Measurements from ENCODE around the gene LIMS2. TPM values are rescaled to one million over a fixed set of nuclear protein-coding genes. Genes with fewer than 3 reads are reported as not detected.
A peak's percentile ranks its signal among the peaks of the same experiment; 100 is the strongest.

Gene LIMS2
- total and polyA plus RNA-seq, 2 of the 8 experiments (the other 6 are each of a cell fraction or from before 2014, with no cell fraction given) = 3.3 to 4.8 TPM

DNA sequence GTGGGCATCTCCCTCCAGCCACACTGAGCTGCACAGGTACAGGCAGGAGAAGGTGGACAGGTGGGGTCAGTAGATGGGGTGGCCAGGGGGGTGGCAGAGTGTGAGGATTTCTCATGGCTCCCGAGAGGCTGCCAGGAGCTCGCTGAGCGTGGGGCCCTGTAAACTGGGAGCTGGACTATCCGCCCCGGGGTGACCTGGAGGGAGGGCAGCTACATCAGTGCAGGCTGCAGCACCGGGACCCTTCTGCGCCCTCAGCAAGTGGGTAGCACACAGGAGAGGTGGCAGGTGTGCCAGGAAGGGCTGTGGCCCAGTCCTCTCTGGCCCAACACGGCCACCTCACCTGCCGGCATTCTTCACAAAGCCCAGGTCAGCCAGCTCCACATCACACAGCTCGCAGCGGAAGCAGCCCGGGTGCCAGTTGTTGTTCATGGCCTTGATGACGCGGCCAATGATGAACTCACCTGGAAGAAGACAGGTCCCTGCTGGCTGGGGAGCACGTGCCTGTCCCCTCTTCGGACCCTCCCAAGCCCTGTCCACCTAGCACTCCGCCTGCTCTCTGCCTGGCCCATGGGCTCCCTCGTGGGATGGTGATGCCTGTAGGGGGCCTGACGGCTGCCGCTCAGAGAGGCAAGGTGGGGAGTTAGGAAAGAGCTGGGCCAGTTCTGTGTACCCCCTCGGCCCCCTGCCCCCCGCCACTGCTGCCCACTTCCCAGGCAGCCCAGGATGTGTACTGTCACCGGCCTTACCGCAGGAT is 21.1 kb downstream of the LIMS2 start:
- no peak overlapping the region for H4K5ac ChIP-seq (ENCODE audit: insufficient read length, low read depth, low read length)
- TF ChIP-seq CBX5 (IDR thresholded peaks at IDR 0.05; ENCODE audit: low read depth, low read length) (no peak), CEBPB (IDR thresholded peaks at IDR 0.05; ENCODE audit: low read depth, low read length) (no peak), CBX8 (IDR thresholded peaks at IDR 0.05; ENCODE audit: borderline replicate concordance, low read depth, low read length) (no peak), SP4 (IDR thresholded peaks at IDR 0.05; ENCODE audit: low read length) (no peak), SIN3A (conservative IDR thresholded peaks at IDR 0.05 in 1 of 2, IDR thresholded peaks at IDR 0.05 in 1 of 2; ENCODE audit: low read depth in 1 of 2, low read length in 2 of 2) (no peak), JUND (IDR thresholded peaks at IDR 0.05; ENCODE audit: low read length) (no peak), CHD1 (IDR thresholded peaks at IDR 0.05; ENCODE audit: low read depth, low read length) (no peak), SRF (IDR thresholded peaks at IDR 0.05; ENCODE audit: low read depth, low read length) (no peak), RXRA (IDR thresholded peaks at IDR 0.05; ENCODE audit: insufficient read depth, low read depth, low read length) (no peak), BACH1 (IDR thresholded peaks at IDR 0.05; ENCODE audit: low read length) (no peak), SAP30 (IDR thresholded peaks at IDR 0.05; ENCODE audit: insufficient read depth, insufficient replicate concordance, low read length) (no peak), NRF1 (IDR thresholded peaks at IDR 0.05; ENCODE audit: low read depth, low read length) (no peak)
- FAIRE-seq (no peak), DNase-seq (ENCODE audit: low read depth in 1 of 2, low spot score in 2 of 2) (no peak)
- no peak overlapping the region for H2AFZ ChIP-seq (ENCODE audit: low read length)
- no peak overlapping the region for H3K56ac ChIP-seq (replicated peaks; ENCODE audit: insufficient read length, low read depth, low read length)
- H3K79me2 ChIP-seq (ENCODE audit: control insufficient read depth in 1 of 2, insufficient read depth in 2 of 2, low read length in 2 of 2) = no peaks in the 10 kb centered on the region
- no peaks in the 10 kb centered on the region for H3K36me3 ChIP-seq (ENCODE audit: control insufficient read depth in 2 of 4, insufficient read depth in 4 of 4, low read length in 3 of 4)
- H2BK12ac ChIP-seq (ENCODE audit: low read depth, low read length) = no peak overlapping the region
- H3K14ac ChIP-seq (ENCODE audit: insufficient read length) = no peak overlapping the region
- H3K4me2 ChIP-seq (ENCODE audit: insufficient read depth in 1 of 2, low read depth in 2 of 2, low read length in 2 of 2) = no peak overlapping the region
- POLR2A ChIA-PET (ENCODE audit: partially characterized antibody) = interaction anchor here (1.0 kb wide), 1 partner anchor 48 kb away, joined by 3 read pairs; no protein-coding TSS in a partner anchor
- no peaks in the 10 kb centered on the region for H3K27me3 ChIP-seq (replicated peaks in 1 of 4; ENCODE audit: control insufficient read depth in 3 of 4, extremely low read depth in 1 of 4, insufficient read depth in 3 of 4, low read length in 3 of 4)
- no peak overlapping the region for H3K27ac ChIP-seq (ENCODE audit: low read depth, low read length)
- no peak overlapping the region for H3K4ac ChIP-seq (replicated peaks; ENCODE audit: insufficient read length, low read depth, low read length)
- H3K23me2 ChIP-seq (ENCODE audit: low read depth, low read length) = no peaks in the 10 kb centered on the region
- H3K18ac ChIP-seq (ENCODE audit: extremely low read depth, low read length) = no peak overlapping the region
- H4K20me1 ChIP-seq (replicated peaks in 1 of 2; ENCODE audit: control insufficient read depth in 1 of 2, insufficient read depth in 2 of 2, low read length in 2 of 2) = peaks cover 0 to 1% of the 10 kb centered on the region in 2 experiments
- no peak overlapping the region for H2AK5ac ChIP-seq (ENCODE audit: low read depth, low read length)
- H3K9me3 ChIP-seq (ENCODE audit: insufficient read depth in 2 of 2, low read depth in 1 of 2, low read length in 1 of 2) = no peaks in the 10 kb centered on the region
- H3K4me1 ChIP-seq (replicated peaks in 1 of 4; ENCODE audit: control insufficient read depth in 3 of 4, insufficient read depth in 4 of 4, low read length in 3 of 4) = no peaks in the 10 kb centered on the region; a peak in 3 of 7 replicates
- H3K9ac ChIP-seq (replicated peaks in 1 of 4; ENCODE audit: extremely low read depth in 1 of 4, low read depth in 3 of 4, low read length in 3 of 4) = no peak overlapping the region
- no peak overlapping the region for H3K23ac ChIP-seq (ENCODE audit: insufficient read length)
- no peak overlapping the region for H4K91ac ChIP-seq (replicated peaks; ENCODE audit: insufficient read length, low read length)
- H2BK120ac ChIP-seq (replicated peaks; ENCODE audit: low read depth, low read length) = no peak overlapping the region
- H3K79me1 ChIP-seq (ENCODE audit: low read depth, low read length) = no peaks in the 10 kb centered on the region
- H2BK15ac ChIP-seq (ENCODE audit: low read length) = no peak overlapping the region
- H3K4me3 ChIP-seq (ENCODE audit: extremely low read depth in 1 of 4, insufficient read depth in 2 of 4, low read depth in 3 of 4, low read length in 4 of 4) = no peak overlapping the region
- no peak overlapping the region for H2BK5ac ChIP-seq (ENCODE audit: low read depth, low read length)
- 0 out of 2 replicates have a peak overlapping the region, but pooled peaks have one; percentile 59 for H4K8ac ChIP-seq (ENCODE audit: extremely low read depth, insufficient read depth, low read length)
- CTCF ChIA-PET (ENCODE audit: partially characterized antibody) = interaction anchor here (0.6 to 13.7 kb wide), 6 partner anchors 14 to 112 kb away, joined by 3 to 160 read pairs (median 22); partner anchors contain the start of gene LIMS2
- 92% methylated on average over 22 of the region's 24 CpGs; no CpG with 5 or more reads in 1 of the 2 experiments for WGBS, 2 experiments (ENCODE audit: extremely low coverage in 1 of 2, insufficient coverage in 1 of 2, insufficient read length in 1 of 2, insufficient replicate concordance in 2 of 2, low coverage in 1 of 2, low lambda C conversion rate in 2 of 2, missing lambda C conversion rate in 1 of 2)
- no peak overlapping the region for H2BK20ac ChIP-seq (ENCODE audit: low read length)
